Activated CD4-positive, alpha-beta T cell treated with anti-CD3 and anti-CD28 coated beads for 36 hours (primary cell): ENCODE data around the gene RPS6KA1. TPM values are rescaled to one million over a fixed set of nuclear protein-coding genes. Genes with fewer than 3 reads are reported as not detected.
"Not testable (repeated sequence)": the region's sequence is repeated elsewhere in the genome, so short reads cannot be mapped to it uniquely, and the experiment has no call there.

Source experiments
- ATAC-seq: fragments of 200-7000 bp; cut with Tn5 transposase; one replicate; pipeline ENCODE4 v1.10.0; 2021; ENCODE audit warnings: mild to moderate bottlenecking, moderate library complexity
- CTCF ChIA-PET: fragments of 350-600 bp; sonication (Branson Sonifier 250); formaldehyde crosslinking; loops from one replicate; lab custom pipeline; 2021; ENCODE audit warnings: antibody characterized with exemption; lab: Charles Lee
- POLR2A ChIA-PET: fragments of 350-600 bp; sonication (Branson Sonifier 250); formaldehyde crosslinking; loops from one replicate; lab custom pipeline; 2021; ENCODE audit warnings: antibody characterized with exemption, inconsistent platforms; lab: Charles Lee
- DNase-seq: peaks from one replicate; pipeline ENCODE4 v3.0.0-alpha.2; 2020
- H3K27ac Mint-ChIP-seq: one replicate; pipeline ENCODE4 v1.8.0; 2021; ENCODE audit warnings: mixed read lengths
- H3K27me3 Mint-ChIP-seq: one replicate; pipeline ENCODE4 v1.8.0; 2021; ENCODE audit warnings: mixed read lengths
- H3K36me3 Mint-ChIP-seq: one replicate; pipeline ENCODE4 v1.8.0; 2021; ENCODE audit warnings: low read depth, mixed read lengths
- H3K4me1 Mint-ChIP-seq: one replicate; pipeline ENCODE4 v1.8.0; 2021; ENCODE audit warnings: mixed read lengths
- H3K4me3 Mint-ChIP-seq: one replicate; pipeline ENCODE4 v1.8.0; 2021; ENCODE audit warnings: mild to moderate bottlenecking, moderate library complexity, mixed read lengths
- H3K9me3 Mint-ChIP-seq: one replicate; pipeline ENCODE4 v1.8.0; 2021; ENCODE audit warnings: low read depth, mixed read lengths
- intact Hi-C, 2 experiments: fragments of 100-400 bp; cut with DNase I in 1 of 2; cut with micrococcal nuclease in 1 of 2; formaldehyde crosslinking; loops; one replicate each; pipeline versions ENCODE4 v1.14.2 to v1.15.1; 2022 to 2024; cut with DNase I, micrococcal nuclease
- total RNA-seq, 2 experiments: library from RNA; stranded (reverse); gene quantifications; one replicate each; pipeline ENCODE4 v1.2.3, GENCODE V29; 2021

Gene RPS6KA1
- total RNA-seq, 2 experiments from 2014 or later = 116 to 160 TPM

GRCh38 chr1:26578167-26578566, 48.6 kb downstream of the RPS6KA1 start:
- H3K36me3 Mint-ChIP-seq = peaks cover 18% of the 10 kb centered on the region
- H3K27me3 Mint-ChIP-seq = no peaks in the 10 kb centered on the region
- intact Hi-C loops = no loop called here
- no peaks in the 10 kb centered on the region for H3K9me3 Mint-ChIP-seq
- ATAC-seq (no peak), DNase-seq (no peak)
- H3K27ac Mint-ChIP-seq = peak overlapping the region; percentile 17
- POLR2A ChIA-PET = interaction anchor here (1.7 kb wide), 1 partner anchor 212 kb away, joined by 3 read pairs; no protein-coding TSS in a partner anchor
- H3K4me1 Mint-ChIP-seq = peaks cover 61% of the 10 kb centered on the region
- H3K4me3 Mint-ChIP-seq = no peak overlapping the region
- CTCF ChIA-PET = interaction anchor here (0.7 to 1.0 kb wide), 2 partner anchors 21 to 718 kb away, joined by 3 read pairs; no protein-coding TSS in a partner anchor

DNA sequence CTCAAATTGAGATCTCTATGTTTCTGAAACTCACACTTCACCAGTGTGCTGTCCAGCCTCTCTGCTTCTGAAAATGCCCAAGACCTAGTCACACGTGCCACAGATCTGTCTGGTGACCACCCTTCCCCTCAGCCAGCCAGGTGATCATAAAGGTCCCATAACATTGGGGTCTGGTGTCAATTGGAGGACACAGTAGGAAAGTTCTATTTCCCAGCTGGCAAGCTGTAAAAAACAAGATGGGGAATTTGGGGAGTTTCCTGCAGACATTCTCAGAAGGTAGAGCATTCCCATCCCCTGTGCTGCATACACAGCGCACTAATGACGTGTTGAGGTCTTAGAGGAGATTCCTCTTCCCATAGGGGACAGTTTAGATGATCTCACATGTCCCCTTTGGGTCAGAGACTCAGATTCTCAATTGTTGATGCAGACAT, 50.1 kb downstream of the RPS6KA1 start:
- Mint-ChIP-seq H3K27ac (peak overlapping the region; percentile 60), H3K9me3 (no peaks in the 10 kb centered on the region), H3K4me1 (peaks cover 69% of the 10 kb centered on the region), H3K27me3 (no peaks in the 10 kb centered on the region), H3K4me3 (no peak overlapping the region), H3K36me3 (peaks cover 9% of the 10 kb centered on the region)
- intact Hi-C loops = loop anchor here (1.0 to 5.0 kb wide), 5 partner anchors 19 to 302 kb away; no protein-coding TSS in a partner anchor
- DNase-seq = peak; percentile 29
- CTCF ChIA-PET = interaction anchor here (0.6 to 4.2 kb wide), 3 partner anchors 134 to 270 kb away, joined by 3 to 29 read pairs (median 4); partner anchors contain the start of gene PIGV
- POLR2A ChIA-PET = interaction anchor here (1.7 kb wide), 1 partner anchor 211 kb away, joined by 3 read pairs; no protein-coding TSS in a partner anchor
- no peak for ATAC-seq

DNA sequence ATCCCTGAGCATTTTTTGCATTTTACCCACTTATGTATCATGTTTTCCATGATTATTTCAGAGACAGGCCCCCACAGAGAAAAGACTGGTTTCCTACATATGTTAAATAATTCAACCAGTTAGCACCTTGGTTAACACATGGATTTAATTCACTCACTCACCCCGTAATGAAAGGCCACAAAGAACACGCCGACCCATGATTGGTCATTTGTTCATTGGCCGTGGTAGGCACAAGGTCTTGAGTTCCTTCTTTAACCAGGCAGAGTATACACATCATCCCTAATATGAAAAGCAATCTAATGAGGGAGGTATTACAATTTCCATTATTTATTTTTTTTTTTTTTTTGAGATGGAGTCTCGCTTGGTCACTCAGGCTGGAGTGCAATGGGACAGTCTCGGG, 50.6 kb downstream of the RPS6KA1 start:
- ATAC-seq = no peak
- H3K27ac Mint-ChIP-seq = peak overlapping the region; percentile 60
- intact Hi-C loops = loop anchor here (1.0 to 5.0 kb wide), 5 partner anchors 19 to 303 kb away; no protein-coding TSS in a partner anchor

DNA sequence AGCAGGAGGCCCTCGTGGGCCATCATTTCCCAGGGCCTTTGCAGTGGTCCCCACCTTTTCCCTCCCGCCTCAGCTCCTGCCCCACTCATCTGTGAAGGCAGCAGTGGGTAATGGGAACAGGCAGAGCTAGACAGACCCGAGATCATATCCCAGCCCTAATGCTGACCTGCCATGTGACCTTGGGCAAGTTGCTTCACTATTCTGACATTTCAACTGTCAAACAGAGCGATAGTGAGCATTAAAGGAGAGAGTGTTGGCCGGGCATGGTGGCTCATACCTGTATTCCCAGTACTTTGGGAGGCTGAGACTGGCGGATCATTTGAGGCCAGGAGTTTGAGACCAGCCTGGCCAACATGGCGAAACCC, 51.7 kb downstream of the RPS6KA1 start:
- Mint-ChIP-seq H3K4me3 (peak overlapping the region; percentile 11), H3K27me3 (no peaks in the 10 kb centered on the region), H3K36me3 (no peaks in the 10 kb centered on the region), H3K4me1 (peaks cover 66% of the 10 kb centered on the region), H3K9me3 (no peaks in the 10 kb centered on the region), H3K27ac (peak overlapping the region; percentile 92)
- intact Hi-C loops = loop anchor here (2.0 to 5.0 kb wide), 4 partner anchors 18 to 304 kb away; no protein-coding TSS in a partner anchor
- POLR2A ChIA-PET = interaction anchor here (0.6 to 1.6 kb wide), 8 partner anchors 10 to 209 kb away, joined by 3 to 8 read pairs (median 4); no protein-coding TSS in a partner anchor
- DNase-seq = no peak
- CTCF ChIA-PET = interaction anchor here (0.6 to 4.2 kb wide), 12 partner anchors 11 to 1628 kb away, joined by 3 to 29 read pairs (median 4); partner anchors contain the start of gene PIGV
- ATAC-seq = peak; percentile 4

More for the DNA sequence above, 50.6 kb downstream of the RPS6KA1 start:
- POLR2A ChIA-PET = interaction anchor here (0.8 to 1.6 kb wide), 4 partner anchors 112 to 211 kb away, joined by 3 to 7 read pairs (median 6); partner anchors contain the start of gene PIGV
- Mint-ChIP-seq H3K27me3 (no peaks in the 10 kb centered on the region), H3K4me3 (no peak overlapping the region), H3K9me3 (no peaks in the 10 kb centered on the region), H3K4me1 (peaks cover 68% of the 10 kb centered on the region), H3K36me3 (peaks cover 5% of the 10 kb centered on the region)
- CTCF ChIA-PET = interaction anchor here (1.5 to 4.2 kb wide), 4 partner anchors 10 to 209 kb away, joined by 4 to 29 read pairs (median 5); partner anchors contain the start of gene PIGV
- peak; percentile 54 for DNase-seq

DNA sequence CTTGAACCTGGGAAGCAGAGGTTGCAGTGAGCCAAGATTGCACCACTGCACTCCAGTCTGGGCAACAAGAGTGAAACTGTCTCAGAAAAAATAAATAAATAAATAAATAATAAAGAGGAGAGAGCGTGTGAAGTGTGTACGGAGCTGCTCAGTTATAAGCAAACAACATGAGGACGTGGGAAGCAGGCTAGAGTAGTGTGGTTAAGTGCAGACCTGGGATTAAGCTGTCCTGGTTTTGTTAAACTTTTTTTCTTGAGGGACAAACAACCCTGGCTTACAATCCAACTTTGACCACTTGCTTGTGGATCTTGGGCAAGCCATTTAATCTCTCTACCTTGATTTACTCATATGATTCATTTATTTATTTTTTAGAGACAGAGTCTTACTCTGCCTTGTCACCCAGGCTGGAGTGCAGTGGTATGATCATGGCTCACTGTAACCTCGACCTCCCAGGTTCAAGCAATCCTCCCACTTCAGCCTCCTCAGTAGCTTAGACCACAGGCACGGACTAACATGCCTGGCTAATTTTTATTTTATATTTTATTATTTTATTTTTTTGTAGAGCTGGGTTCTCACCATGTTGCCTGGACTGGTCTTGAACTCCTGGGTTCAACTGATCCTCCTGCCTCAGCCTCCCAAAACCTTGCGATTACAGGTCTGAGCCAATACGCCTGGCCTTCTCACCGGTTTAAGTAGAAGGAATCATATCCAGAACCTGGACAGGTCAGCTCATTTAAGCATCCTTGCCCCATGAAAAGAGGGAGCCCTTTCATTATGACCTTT, 52.7 kb downstream of the RPS6KA1 start:
- peak overlapping the region; percentile 35 for H3K4me3 Mint-ChIP-seq
- no peak for ATAC-seq
- ChIA-PET CTCF (interaction anchor here (0.6 to 4.2 kb wide), 12 partner anchors 12 to 784 kb away, joined by 3 to 29 read pairs (median 4); partner anchors contain the start of gene PIGV), POLR2A (interaction anchor here (0.6 to 1.5 kb wide), 7 partner anchors 11 to 207 kb away, joined by 3 to 13 read pairs (median 4); no protein-coding TSS in a partner anchor)
- H3K4me1 Mint-ChIP-seq = peaks cover 61% of the 10 kb centered on the region
- no peaks in the 10 kb centered on the region for H3K27me3 Mint-ChIP-seq
- no peaks in the 10 kb centered on the region for H3K9me3 Mint-ChIP-seq
- H3K27ac Mint-ChIP-seq = peak overlapping the region; percentile 95
- intact Hi-C loops = loop anchor here (1.0 to 5.0 kb wide), 6 partner anchors 40 to 305 kb away; no protein-coding TSS in a partner anchor
- H3K36me3 Mint-ChIP-seq = no peaks in the 10 kb centered on the region
- DNase-seq = peak; percentile 51

DNA sequence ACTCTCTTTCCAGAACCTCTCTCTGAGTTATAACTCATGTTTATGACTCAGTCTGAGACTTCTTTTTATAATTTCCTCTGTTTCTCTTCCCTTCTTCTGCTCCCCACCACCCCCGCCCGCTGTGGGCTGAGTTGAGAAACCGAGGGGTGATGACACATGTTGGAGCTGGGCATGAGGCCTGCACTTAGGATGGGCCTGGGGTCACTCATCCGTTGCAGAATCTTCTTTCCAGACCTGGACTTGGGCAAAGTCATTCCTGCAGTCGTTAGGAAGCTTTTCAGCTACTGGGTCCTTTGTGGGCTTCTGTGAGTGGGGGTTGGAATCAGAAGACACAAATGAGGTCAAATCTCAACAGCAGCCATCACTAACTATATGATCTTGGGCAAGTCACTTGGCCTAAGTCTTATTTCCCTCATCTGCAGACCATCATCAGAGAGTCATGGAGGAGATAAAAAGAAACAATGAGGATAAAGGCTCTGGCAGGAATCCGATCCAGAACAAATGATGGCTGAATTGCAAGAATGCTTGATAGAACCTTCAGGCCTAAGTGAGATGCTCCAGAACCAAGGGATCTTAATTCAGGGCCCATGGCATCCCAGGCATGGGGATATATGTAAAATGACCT, 53.4 kb downstream of the RPS6KA1 start:
- Mint-ChIP-seq H3K27ac (peak overlapping the region; percentile 95), H3K9me3 (no peaks in the 10 kb centered on the region), H3K27me3 (no peaks in the 10 kb centered on the region), H3K4me3 (peak overlapping the region; percentile 35), H3K36me3 (no peaks in the 10 kb centered on the region), H3K4me1 (peaks cover 54% of the 10 kb centered on the region)
- DNase-seq (peak; percentile 93), ATAC-seq (peak; percentile 55)
- POLR2A ChIA-PET = interaction anchor here (0.6 to 1.4 kb wide), 5 partner anchors 41 to 206 kb away, joined by 3 to 13 read pairs (median 4); no protein-coding TSS in a partner anchor
- intact Hi-C loops = loop anchor here (1.0 to 5.0 kb wide), 6 partner anchors 41 to 306 kb away; no protein-coding TSS in a partner anchor
- CTCF ChIA-PET = interaction anchor here (0.6 to 4.2 kb wide), 10 partner anchors 12 to 783 kb away, joined by 3 to 29 read pairs (median 4); partner anchors contain the start of gene PIGV

DNA sequence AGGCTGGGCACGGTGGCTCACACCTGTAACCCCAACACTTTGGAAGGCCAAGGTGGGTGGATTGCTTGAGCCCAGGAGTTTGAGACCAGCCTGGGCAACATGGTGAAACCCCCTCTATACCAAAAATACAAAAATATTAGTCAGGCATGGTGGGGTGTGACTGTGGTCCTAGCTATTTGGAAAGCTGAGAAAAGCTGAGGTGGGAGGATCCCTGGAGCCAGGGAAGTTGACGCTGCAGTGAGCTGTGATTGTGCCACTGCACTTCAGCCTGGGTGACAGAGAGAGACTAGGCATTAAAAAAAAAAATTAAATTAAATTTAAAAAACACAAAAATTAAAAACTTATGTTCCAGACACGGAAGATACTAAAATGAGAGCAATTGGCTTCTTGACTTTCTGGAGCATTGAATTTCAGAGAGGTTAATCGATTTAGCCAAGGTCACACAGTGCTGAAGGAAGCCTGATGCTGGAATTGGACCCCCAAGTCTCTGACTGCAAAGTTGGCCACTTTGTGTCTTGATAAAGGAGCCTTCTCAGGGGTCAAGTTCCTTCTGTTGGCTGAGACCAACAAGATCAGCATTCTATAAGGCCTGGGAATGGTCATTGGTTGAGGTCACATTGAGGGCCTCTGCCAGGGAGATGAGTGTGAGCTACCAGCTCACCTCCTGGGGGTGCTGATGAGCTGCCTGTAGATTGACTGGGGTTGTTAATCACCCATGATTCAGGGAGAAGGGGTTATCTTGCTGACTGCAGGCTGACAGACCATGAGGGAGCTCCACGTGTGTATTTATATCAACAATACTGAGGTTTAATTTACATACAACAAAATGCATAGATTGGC, 54.3 kb downstream of the RPS6KA1 start:
- H3K4me3 Mint-ChIP-seq = no peak overlapping the region
- peak overlapping the region; percentile 95 for H3K27ac Mint-ChIP-seq
- peaks cover 45% of the 10 kb centered on the region for H3K4me1 Mint-ChIP-seq
- no peaks in the 10 kb centered on the region for H3K36me3 Mint-ChIP-seq
- H3K9me3 Mint-ChIP-seq = no peaks in the 10 kb centered on the region
- ChIA-PET CTCF (interaction anchor here (0.6 to 2.2 kb wide), 23 partner anchors 8 to 666 kb away, joined by 3 to 12 read pairs (median 3); partner anchors contain the start of gene GPN2), POLR2A (no interaction called here)
- intact Hi-C loops = loop anchor here in 1 of 2 experiments (1.0 to 5.0 kb wide), 3 partner anchors 119 to 307 kb away; no protein-coding TSS in a partner anchor
- peak; percentile 25 for ATAC-seq
- H3K27me3 Mint-ChIP-seq = no peaks in the 10 kb centered on the region
- peak; percentile 80 for DNase-seq

- intact Hi-C loops = loop anchor here in 1 of 2 experiments (5.0 kb wide), 1 partner anchor 307 kb away; no protein-coding TSS in a partner anchor
- CTCF ChIA-PET = interaction anchor here (0.6 to 2.2 kb wide), 23 partner anchors 8 to 666 kb away, joined by 3 to 12 read pairs (median 3); partner anchors contain the start of gene GPN2
- POLR2A ChIA-PET = not testable (repeated sequence)
Observed at GRCh38 chr1:26584588-26584987, 55.0 kb downstream of the RPS6KA1 start.

DNA sequence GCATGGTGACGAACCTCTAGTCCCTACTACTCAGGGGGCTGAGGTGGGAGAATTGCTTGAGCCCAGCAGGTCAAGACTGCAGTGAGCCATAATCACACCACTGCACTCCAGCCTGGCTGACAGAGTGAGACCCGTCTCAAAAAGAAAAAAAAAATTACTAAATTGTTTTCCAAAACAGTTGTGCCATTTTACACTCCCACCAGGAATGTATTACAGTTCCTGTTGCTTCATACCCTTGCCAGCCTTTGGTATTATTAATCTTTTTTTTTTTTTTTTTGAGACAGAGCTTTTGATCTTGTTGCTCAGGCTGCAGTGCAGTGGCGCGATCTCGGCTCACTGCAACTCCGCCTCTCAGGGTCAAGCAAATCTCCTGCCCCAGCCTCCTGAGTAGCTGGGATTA, 55.9 kb downstream of the RPS6KA1 start:
- DNase-seq (no peak), ATAC-seq (no peak)
- intact Hi-C loops = no loop called here
- no peak overlapping the region for H3K4me3 Mint-ChIP-seq
- peaks cover 3% of the 10 kb centered on the region for H3K9me3 Mint-ChIP-seq
- ChIA-PET POLR2A (no interaction called here), CTCF (interaction anchor here (0.9 to 2.2 kb wide), 4 partner anchors 9 to 203 kb away, joined by 3 to 12 read pairs (median 4); no protein-coding TSS in a partner anchor)
- peaks cover 31% of the 10 kb centered on the region for H3K4me1 Mint-ChIP-seq
- no peaks in the 10 kb centered on the region for H3K27me3 Mint-ChIP-seq
- no peak overlapping the region for H3K27ac Mint-ChIP-seq
- no peaks in the 10 kb centered on the region for H3K36me3 Mint-ChIP-seq

More at GRCh38 chr1:26584588-26584987, 55.0 kb downstream of the RPS6KA1 start:
- not testable (repeated sequence) for DNase-seq, H3K4me3 Mint-ChIP-seq, H3K27ac Mint-ChIP-seq, H3K9me3 Mint-ChIP-seq, H3K36me3 Mint-ChIP-seq, ATAC-seq, H3K27me3 Mint-ChIP-seq
- H3K4me1 Mint-ChIP-seq = peaks cover 39% of the 10 kb centered on the region
